ENCODE data around the gene NAALADL2. TPM values are rescaled to one million over a fixed set of nuclear protein-coding genes. Genes with fewer than 3 reads are reported as not detected.

NAALADL2 gene
- total and polyA plus RNA-seq, 2 of the 13 experiments (the other 11 are each of a cell fraction or from before 2014, with no cell fraction given), result 0.08 TPM; not detected in 1

DNA sequence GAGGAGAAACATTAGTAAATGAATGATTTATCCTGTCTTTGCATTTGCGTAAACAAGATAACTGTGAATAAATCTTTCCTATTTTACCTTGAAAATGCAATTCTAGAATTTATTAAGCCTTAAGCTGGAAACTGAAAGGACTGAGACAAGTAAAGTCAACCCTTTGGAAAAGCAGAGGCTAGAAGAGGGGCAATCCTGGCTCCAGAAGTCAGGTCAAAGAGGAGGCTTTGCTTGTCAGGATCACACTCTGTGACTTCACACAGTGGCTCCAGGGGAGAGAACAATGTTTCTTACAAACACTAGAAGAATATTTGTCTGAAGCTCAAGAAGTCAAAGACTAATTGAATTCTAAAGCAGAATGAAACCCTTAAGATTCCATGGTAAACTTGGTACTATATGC is 530.4 kb downstream of the NAALADL2 start (continued):
- TF ChIP-seq, protein P1, sequence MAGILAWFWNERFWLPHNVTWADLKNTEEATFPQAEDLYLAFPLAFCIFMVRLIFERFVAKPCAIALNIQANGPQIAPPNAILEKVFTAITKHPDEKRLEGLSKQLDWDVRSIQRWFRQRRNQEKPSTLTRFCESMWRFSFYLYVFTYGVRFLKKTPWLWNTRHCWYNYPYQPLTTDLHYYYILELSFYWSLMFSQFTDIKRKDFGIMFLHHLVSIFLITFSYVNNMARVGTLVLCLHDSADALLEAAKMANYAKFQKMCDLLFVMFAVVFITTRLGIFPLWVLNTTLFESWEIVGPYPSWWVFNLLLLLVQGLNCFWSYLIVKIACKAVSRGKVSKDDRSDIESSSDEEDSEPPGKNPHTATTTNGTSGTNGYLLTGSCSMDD (CRISPR knock-in tag; IDR thresholded peaks at IDR 0.05), result no peak
- TF ChIP-seq ZNF333 (CRISPR knock-in tag; IDR thresholded peaks at IDR 0.05; ENCODE audit: borderline replicate concordance) (no peak), NFKB2 (CRISPR knock-in tag; IDR thresholded peaks at IDR 0.05; ENCODE audit: borderline replicate concordance) (no peak), PCBP1 (IDR thresholded peaks at IDR 0.05; ENCODE audit: borderline replicate concordance, low read depth, low read length) (no peak)

DNA sequence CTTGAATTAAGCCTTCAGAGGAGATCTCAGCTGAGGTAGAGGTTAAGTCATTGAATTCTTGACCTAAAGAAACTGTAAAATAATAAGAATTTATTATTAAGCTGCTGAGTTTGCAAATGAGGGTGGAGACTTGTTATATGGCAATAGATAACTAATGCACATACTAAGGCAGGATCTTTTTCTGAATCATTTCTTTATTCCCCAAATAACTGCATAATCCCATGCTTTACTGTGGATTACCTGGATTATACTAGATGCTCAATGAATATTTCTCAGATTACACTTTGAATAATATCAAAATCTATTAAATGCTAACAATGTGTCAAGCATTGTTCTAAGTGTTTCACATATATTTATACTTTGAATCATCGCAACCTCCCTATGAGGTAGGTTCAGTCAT is 532.5 kb downstream of the NAALADL2 start:
- TF ChIP-seq GFI1 (CRISPR knock-in tag; IDR thresholded peaks at IDR 0.05; ENCODE audit: borderline replicate concordance) (no peak), TCF7L2 (IDR thresholded peaks at IDR 0.05; ENCODE audit: low read depth, low read length) (no peak), HIVEP1 (CRISPR knock-in tag; IDR thresholded peaks at IDR 0.05) (no peak)
- no peaks in the 10 kb centered on the region for H3K79me2 ChIP-seq (ENCODE audit: insufficient read depth, low read length)
- H3K4me2 ChIP-seq (ENCODE audit: low read depth, low read length), result no peak overlapping the region
- H3K27ac ChIP-seq (ENCODE audit: extremely low read length, insufficient read depth, low read length), result no peak overlapping the region
- ChIA-PET CTCF (ENCODE audit: low intra/inter-chr PET ratio, low total read pairs) (no interaction called here), POLR2A (no interaction called here)
- no peak for FAIRE-seq
- no peaks in the 10 kb centered on the region for H3K36me3 ChIP-seq (replicated peaks in 1 of 2; ENCODE audit: control insufficient read depth in 1 of 2, insufficient read depth in 2 of 2, low read length in 2 of 2)
- BruUV-seq (replicated peaks), result no TSS peak
- no peaks in the 10 kb centered on the region for H4K20me1 ChIP-seq (ENCODE audit: insufficient read depth, low read length)
- ATAC-seq, result no peak
- in situ Hi-C loops (cut with HindIII; ENCODE audit: extremely low pct_ligation_motif_present, low pct_unique_long_range_greater_than_20kb) (no loop called here), intact Hi-C loops (cut with micrococcal nuclease; ENCODE audit: unreplicated experiment) (no loop called here)
- no peaks in the 10 kb centered on the region for H3K27me3 ChIP-seq (ENCODE audit: control insufficient read depth in 1 of 2, insufficient read depth in 2 of 2, low read length in 2 of 2)
- H3K4me3 ChIP-seq (replicated peaks in 1 of 3; ENCODE audit: insufficient read depth in 1 of 3, low read depth in 2 of 3, low read length in 3 of 3), result no peak overlapping the region
- no peak for DNase-seq (ENCODE audit: low spot score)
- no peak overlapping the region for H2AFZ ChIP-seq (ENCODE audit: low read length)
- H3K9ac ChIP-seq (ENCODE audit: insufficient read depth, low read depth, low read length), result no peak overlapping the region
- WGBS (ENCODE audit: low lambda C conversion rate), result 50% methylated on average over 1 of the region's 1 CpG
- no peaks in the 10 kb centered on the region for H3K4me1 ChIP-seq (ENCODE audit: insufficient read depth, low read length)
- peaks cover 8% of the 10 kb centered on the region; the same call in 1 of the 2 replicates for H3K9me3 ChIP-seq (ENCODE audit: low read length)
